HCT116 (cell line): ENCODE measurements around the gene PRODH. TPM values are rescaled to one million over a fixed set of nuclear protein-coding genes. Genes with fewer than 3 reads are reported as not detected.

ENCODE experiments used
- ATAC-seq: fragments of 200-7000 bp; cut with Tn5 transposase; 2 replicates; pipeline ENCODE4 v1.9.1; 2020; ENCODE audit warnings: mild to moderate bottlenecking, moderate library complexity
- BruUV-seq: library from RNA; stranded (reverse); fragments of 400-500 nt; replicated peaks from 2 replicates; lab custom pipeline; 2021; lab: Mats Ljungman, UMichigan
- CTCF ChIA-PET: fragments of 300-600 bp; sonication (Branson Sonifier 250); formaldehyde crosslinking; loops from one replicate; lab custom pipeline; 2021; ENCODE audit warnings: antibody characterized with exemption; lab: Charles Lee
- POLR2A ChIA-PET: fragments of 300-600, 350-600 bp; sonication (Branson Sonifier 250); formaldehyde crosslinking; loops from one replicate; lab custom pipeline; 2021; ENCODE audit warnings: antibody characterized with exemption; lab: Charles Lee
- RAD21 ChIA-PET, 2 experiments: fragments of 300-600 bp; sonication (Branson Sonifier 250); formaldehyde crosslinking; loops; one replicate each; lab custom pipeline; 2023; ENCODE audit warnings: low total read pairs in 2 of 2; ENCODE audit not compliant: uncharacterized antibody in 2 of 2, unreplicated experiment in 2 of 2, low non-redundant PET in 1 of 2; lab: Charles Lee
- DNase-seq: peaks from one replicate; pipeline ENCODE4 v3.0.0-alpha.2; 2010; ENCODE audit warnings: low read depth, low spot score
- H2AFZ ChIP-seq: fragments of 200-600 bp; shearing (Covaris generic), sonication (generic); 2 replicates; pipeline ENCODE4 v1.6.1; 2017; ENCODE audit warnings: low read depth, mixed run types, mixed read lengths, antibody characterized with exemption, low read length; ENCODE audit not compliant: poor library complexity, severe bottlenecking
- H3K27ac ChIP-seq: 2 replicates; pipeline ENCODE4 v1.5.1; 2012; ENCODE audit warnings: low read depth, low read length
- H3K27me3 ChIP-seq: fragments of 200-600 bp; sonication (generic); 2 replicates; pipeline ENCODE4 v1.6.1; 2016; ENCODE audit warnings: mixed run types, low read length, mixed read lengths; ENCODE audit not compliant: insufficient read depth
- H3K36me3 ChIP-seq, 2 experiments: fragments of 200-500 bp in 1 of 2; fragments of 200-600 bp in 1 of 2; sonication (Bioruptor generic) in 1 of 2; sonication (generic) in 1 of 2; 2 replicates each; pipeline versions ENCODE4 v1.5.1 to v1.6.1; 2014 to 2016; ENCODE audit warnings: low read length in 2 of 2, inconsistent platforms in 1 of 2, mixed read lengths in 1 of 2, mixed run types in 1 of 2; ENCODE audit not compliant: insufficient read depth in 2 of 2, control insufficient read depth in 1 of 2
- H3K4me1 ChIP-seq, 2 experiments: fragments of 200-600 bp in 1 of 2; sonication (generic) in 1 of 2; 2 replicates each; pipeline versions ENCODE4 v1.5.1 to v1.6.1; 2012 to 2017; ENCODE audit warnings: low read length in 2 of 2, inconsistent platforms in 1 of 2, mild to moderate bottlenecking in 1 of 2, mixed read lengths in 1 of 2, mixed run types in 1 of 2, moderate library complexity in 1 of 2; ENCODE audit not compliant: insufficient read depth in 2 of 2, control insufficient read depth in 1 of 2
- H3K4me2 ChIP-seq: fragments of 200-600 bp; sonication (generic); 2 replicates; pipeline ENCODE4 v1.6.1; 2017; ENCODE audit warnings: mixed run types, low read length, mixed read lengths
- H3K4me3 ChIP-seq, 2 experiments: fragments of 200-600 bp in 1 of 2; sonication (generic) in 1 of 2; replicated peaks in 1 of 2; 2 replicates each; pipeline ENCODE4 v1.5.1; 2011 to 2016; ENCODE audit warnings: low read length in 2 of 2, control low read depth in 1 of 2, low read depth in 1 of 2, mild to moderate bottlenecking in 1 of 2, mixed read lengths in 1 of 2, mixed run types in 1 of 2
- H3K79me2 ChIP-seq: fragments of 200-600 bp; sonication (generic); 2 replicates; pipeline ENCODE4 v1.6.1; 2017; ENCODE audit warnings: mild to moderate bottlenecking, mixed run types, low read length, moderate library complexity, mixed read lengths; ENCODE audit not compliant: insufficient read depth
- H3K9ac ChIP-seq: fragments of 200-600 bp; sonication (generic); 2 replicates; pipeline ENCODE4 v1.6.1; 2016; ENCODE audit warnings: low read length, mixed read lengths
- H3K9me2 ChIP-seq: fragments of 200-600 bp; sonication (generic), shearing (Covaris generic); 2 replicates; pipeline ENCODE4 v1.6.1; 2017; ENCODE audit warnings: mixed run types, mild to moderate bottlenecking, moderate library complexity; ENCODE audit not compliant: insufficient read depth
- H3K9me3 ChIP-seq, 2 experiments: fragments of 200-500 bp in 1 of 2; fragments of 200-600 bp in 1 of 2; sonication (Bioruptor generic) in 1 of 2; sonication (generic) in 1 of 2; 2 replicates each; pipeline ENCODE4 v1.6.1; 2014 to 2017; ENCODE audit warnings: low read length in 2 of 2, mixed read lengths in 2 of 2, inconsistent platforms in 1 of 2, low read depth in 1 of 2, mild to moderate bottlenecking in 1 of 2, mixed run types in 1 of 2, moderate library complexity in 1 of 2; ENCODE audit not compliant: control insufficient read depth in 1 of 2, insufficient read depth in 1 of 2
- H4K20me1 ChIP-seq: fragments of 200-600 bp; sonication (generic), shearing (Covaris generic); 2 replicates; pipeline ENCODE4 v1.6.1; 2017; ENCODE audit warnings: mixed run types, mild to moderate bottlenecking, moderate library complexity; ENCODE audit not compliant: insufficient read depth
- MAX ChIP-seq: IDR thresholded peaks from 2 replicates; pipeline ENCODE4 v1.6.1; 2012
- REST ChIP-seq: IDR thresholded peaks from 2 replicates; pipeline ENCODE4 v1.6.1; 2012; ENCODE audit warnings: low read depth
- TCF7L2 ChIP-seq: IDR thresholded peaks from 2 replicates; pipeline ENCODE4 v1.7.0; 2011; ENCODE audit warnings: borderline replicate concordance, inconsistent platforms; ENCODE audit not compliant: insufficient read depth, insufficient read length; ENCODE audit errors: extremely low read depth
- intact Hi-C: fragments of 100-400 bp; cut with micrococcal nuclease; formaldehyde crosslinking; loops from 2 replicates; pipeline ENCODE4 v1.10.0; 2022
- total RNA-seq: library from RNA; stranded (reverse); gene quantifications from one replicate; pipeline ENCODE4 v1.2.1, GENCODE V29; 2021; ENCODE audit not compliant: unreplicated experiment

Gene PRODH
- total RNA-seq, 1 experiment from 2014 or later = 3.2 TPM

- ChIA-PET RAD21 (no interaction called here), POLR2A (no interaction called here), CTCF (no interaction called here)
- H3K4me3 ChIP-seq = no peak overlapping the region
- H3K79me2 ChIP-seq = no peaks in the 10 kb centered on the region
- intact Hi-C loops = no loop called here
- DNase-seq (no peak), ATAC-seq (no peak)
- H3K4me2 ChIP-seq = no peak overlapping the region
- H3K9me3 ChIP-seq = peaks cover 3 to 10% of the 10 kb centered on the region in 2 experiments; a peak in 2 of 4 replicates
- no peaks in the 10 kb centered on the region for H3K27me3 ChIP-seq
- H3K4me1 ChIP-seq = peaks cover 0 to 3% of the 10 kb centered on the region in 2 experiments; a peak in 1 of 4 replicates
- no peak overlapping the region for H3K27ac ChIP-seq
- no peak overlapping the region for H2AFZ ChIP-seq
- no peaks in the 10 kb centered on the region for H4K20me1 ChIP-seq
- TF ChIP-seq MAX (no peak), REST (no peak), TCF7L2 (no peak)
- TF ChIP-seq, all 23 proteins: peak for 0
- H3K9ac ChIP-seq = no peak overlapping the region
- BruUV-seq = no TSS peak
- no peaks in the 10 kb centered on the region for H3K9me2 ChIP-seq
- H3K36me3 ChIP-seq = no peaks in the 10 kb centered on the region
These were observed 40.2 kb upstream of the PRODH start for GRCh38 chr22:18976197-18976751.
